H9 (cell line): ENCODE measurements around the gene DACH1. TPM values are rescaled to one million over a fixed set of nuclear protein-coding genes. Genes with fewer than 3 reads are reported as not detected.

Experiments used
- DNase-seq: peaks from one replicate; pipeline ENCODE4 v3.0.0-alpha.2; 2017
- H2AFZ ChIP-seq: one replicate; pipeline ENCODE4 v1.6.1; 2013; ENCODE audit warnings: mild to moderate bottlenecking, low read length, control low read depth, moderate library complexity
- H2AK5ac ChIP-seq: 2 replicates; pipeline ENCODE4 v1.6.1; 2013; ENCODE audit warnings: low read length, control low read depth, mixed read lengths; ENCODE audit not compliant: insufficient read length
- H2BK120ac ChIP-seq: one replicate; pipeline ENCODE4 v1.6.1; 2013; ENCODE audit warnings: low read depth, mild to moderate bottlenecking, low read length, control low read depth, inconsistent platforms; ENCODE audit not compliant: poor library complexity, severe bottlenecking
- H2BK12ac ChIP-seq: 2 replicates; pipeline ENCODE4 v1.6.1; 2013; ENCODE audit warnings: low read length, control low read depth, mixed read lengths, low read depth; ENCODE audit not compliant: insufficient read length
- H2BK15ac ChIP-seq: 2 replicates; pipeline ENCODE4 v1.6.1; 2013; ENCODE audit warnings: low read depth, low read length, control low read depth
- H2BK20ac ChIP-seq: one replicate; pipeline ENCODE4 v1.6.1; 2013; ENCODE audit warnings: low read depth, mild to moderate bottlenecking, low read length, control low read depth, inconsistent platforms; ENCODE audit not compliant: poor library complexity, severe bottlenecking
- H2BK5ac ChIP-seq: 2 replicates; pipeline ENCODE4 v1.6.1; 2013; ENCODE audit warnings: low read length, control low read depth, mixed read lengths; ENCODE audit not compliant: insufficient read length
- H3K14ac ChIP-seq: 2 replicates; pipeline ENCODE4 v1.6.1; 2013; ENCODE audit warnings: low read length, control low read depth; ENCODE audit not compliant: insufficient read depth
- H3K18ac ChIP-seq: 2 replicates; pipeline ENCODE4 v1.6.1; 2013; ENCODE audit warnings: low read depth, mild to moderate bottlenecking, mixed read lengths, low read length, control low read depth; ENCODE audit not compliant: insufficient read length
- H3K23ac ChIP-seq: 2 replicates; pipeline ENCODE4 v1.6.1; 2013; ENCODE audit warnings: low read length, control low read depth, mixed read lengths, low read depth; ENCODE audit not compliant: insufficient read length
- H3K23me2 ChIP-seq: 2 replicates; pipeline ENCODE4 v1.6.1; 2013; ENCODE audit warnings: low read depth, mild to moderate bottlenecking, mixed read lengths, low read length, control low read depth; ENCODE audit not compliant: insufficient read length, poor library complexity, severe bottlenecking
- H3K27ac ChIP-seq: 2 replicates; pipeline ENCODE4 v1.5.1; 2013; ENCODE audit warnings: low read length, control low read depth, mixed read lengths, low read depth; ENCODE audit not compliant: insufficient read length
- H3K27me3 ChIP-seq: 2 replicates; pipeline ENCODE4 v1.6.1; 2013; ENCODE audit warnings: low read length, control low read depth, inconsistent platforms; ENCODE audit not compliant: insufficient read depth
- H3K4ac ChIP-seq: 2 replicates; pipeline ENCODE4 v1.6.1; 2013; ENCODE audit warnings: low read depth, mild to moderate bottlenecking, control low read depth, inconsistent platforms, low read length, moderate library complexity
- H3K4me1 ChIP-seq: 2 replicates; pipeline ENCODE4 v1.6.1; 2013; ENCODE audit warnings: low read length, control low read depth, inconsistent platforms; ENCODE audit not compliant: insufficient read depth
- H3K4me2 ChIP-seq: 2 replicates; pipeline ENCODE4 v1.6.1; 2013; ENCODE audit warnings: low read length, control low read depth, mixed read lengths; ENCODE audit not compliant: insufficient read length, insufficient read depth
- H3K56ac ChIP-seq: 2 replicates; pipeline ENCODE4 v1.6.1; 2013; ENCODE audit warnings: low read depth, mild to moderate bottlenecking, mixed read lengths, low read length, control low read depth; ENCODE audit not compliant: insufficient read length
- H3K79me1 ChIP-seq: 2 replicates; pipeline ENCODE4 v1.6.1; 2013; ENCODE audit warnings: low read depth, mild to moderate bottlenecking, moderate library complexity, low read length, control low read depth, inconsistent platforms; ENCODE audit not compliant: insufficient read depth, poor library complexity, severe bottlenecking
- H3K79me2 ChIP-seq: 2 replicates; pipeline ENCODE4 v1.6.1; 2013; ENCODE audit warnings: low read length, control low read depth, inconsistent platforms; ENCODE audit not compliant: insufficient read depth
- H3K9ac ChIP-seq: 2 replicates; pipeline ENCODE4 v1.6.1; 2013; ENCODE audit warnings: low read length, control low read depth, mixed read lengths; ENCODE audit not compliant: insufficient read length; ENCODE audit errors: extremely low read depth
- H3K9me3 ChIP-seq: one replicate; pipeline ENCODE4 v1.6.1; 2013; ENCODE audit warnings: low read depth, low read length, inconsistent platforms; ENCODE audit not compliant: control insufficient read depth
- H3T11ph ChIP-seq: one replicate; pipeline ENCODE4 v1.6.1; 2013; ENCODE audit warnings: mild to moderate bottlenecking, low read length, control low read depth, inconsistent platforms
- H4K20me1 ChIP-seq: one replicate; pipeline ENCODE4 v1.6.1; 2013; ENCODE audit not compliant: control insufficient read depth, insufficient read length, insufficient read depth
- H4K5ac ChIP-seq: 2 replicates; pipeline ENCODE4 v1.6.1; 2013; ENCODE audit warnings: low read depth, mild to moderate bottlenecking, mixed read lengths, low read length, control low read depth; ENCODE audit not compliant: insufficient read length
- H4K8ac ChIP-seq: replicated peaks from 2 replicates; pipeline ENCODE4 v1.6.1; 2013; ENCODE audit warnings: low read length, control low read depth, mixed read lengths, low read depth; ENCODE audit not compliant: insufficient read length
- H4K91ac ChIP-seq: 2 replicates; pipeline ENCODE4 v1.6.1; 2013; ENCODE audit warnings: low read depth, mild to moderate bottlenecking, moderate library complexity, mixed read lengths, low read length, control low read depth; ENCODE audit not compliant: insufficient read length
- H3K27ac Mint-ChIP-seq, 3 experiments: 2 replicates in 2 of 3; 3 replicates in 1 of 3; pipeline ENCODE4 v1.8.0; 2020 to 2021; ENCODE audit warnings: mixed read lengths in 3 of 3, mild to moderate bottlenecking in 1 of 3, moderate library complexity in 1 of 3
- H3K27me3 Mint-ChIP-seq: 2 replicates; pipeline ENCODE4 v1.8.0; 2021; ENCODE audit warnings: low read depth, mild to moderate bottlenecking, moderate library complexity, mixed read lengths
- H3K36me3 Mint-ChIP-seq, 3 experiments: 2 replicates in 2 of 3; 3 replicates in 1 of 3; pipeline ENCODE4 v1.8.0; 2020 to 2021; ENCODE audit warnings: low read depth in 3 of 3, mixed read lengths in 3 of 3; ENCODE audit not compliant: insufficient read depth in 1 of 3
- H3K4me1 Mint-ChIP-seq, 2 experiments: 2 replicates each; pipeline ENCODE4 v1.8.0; 2020; ENCODE audit warnings: mixed read lengths in 2 of 2
- H3K4me3 Mint-ChIP-seq, 2 experiments: 2 replicates in 1 of 2; 3 replicates in 1 of 2; pipeline ENCODE4 v1.8.0; 2020 to 2021; ENCODE audit warnings: mild to moderate bottlenecking in 2 of 2, mixed read lengths in 2 of 2, moderate library complexity in 1 of 2
- H3K9me3 Mint-ChIP-seq, 2 experiments: 2 replicates in 1 of 2; 3 replicates in 1 of 2; pipeline ENCODE4 v1.8.0; 2020; ENCODE audit warnings: mild to moderate bottlenecking in 2 of 2, mixed read lengths in 2 of 2, moderate library complexity in 1 of 2
- WGBS: extraction: QIAGEN DNeasy Blood & Tissue Kit; methylation state at CpG from one replicate; pipeline ENCODE4 v1.1.7; 2013; ENCODE audit warnings: missing lambda C conversion rate, low lambda C conversion rate, mixed read lengths; ENCODE audit not compliant: insufficient read length; ENCODE audit errors: extremely low coverage; 5-methylcytosine and 5-hydroxymethylcytosine counted together
- total RNA-seq: library from RNA; stranded (reverse); gene quantifications from 2 replicates; pipeline ENCODE4 v1.2.1, GENCODE V29; 2021
- TF ChIP-seq, protein P1 (sequence below): fragments of 200-600 bp; sonication (generic); conservative IDR thresholded peaks from 3 replicates; pipeline ENCODE4 v1.8.0; 2021; ENCODE audit warnings: antibody characterized with exemption, mild to moderate bottlenecking

Gene DACH1
- total RNA-seq, 1 experiment from 2014 or later, result not detected

DNA sequence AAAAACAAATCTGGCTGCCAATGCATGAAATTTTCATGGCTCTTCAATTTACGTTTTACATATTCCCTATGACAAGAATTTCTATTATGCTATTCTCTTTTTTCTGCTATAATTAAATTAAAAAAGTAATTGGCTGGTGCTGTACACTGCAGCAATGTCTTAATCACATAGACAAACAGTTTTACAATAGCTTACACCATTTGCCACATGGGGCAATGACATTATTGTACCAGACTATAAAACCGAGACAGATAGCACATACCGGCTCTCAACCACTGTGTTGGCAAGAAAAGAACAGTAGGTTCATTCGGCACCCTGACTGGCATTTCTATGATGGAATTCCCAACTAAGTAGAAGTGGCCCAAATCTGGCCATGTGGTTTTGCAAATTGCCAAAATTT lies 67.7 kb downstream of the DACH1 start:
- H3K56ac ChIP-seq, result no peak overlapping the region
- H4K8ac ChIP-seq, result no peak overlapping the region
- H3T11ph ChIP-seq, result no peak overlapping the region
- H3K27me3 Mint-ChIP-seq, result no peaks in the 10 kb centered on the region
- H3K23ac ChIP-seq, result no peak overlapping the region
- H4K20me1 ChIP-seq, result no peaks in the 10 kb centered on the region
- WGBS, result no CpG with 5 or more reads among the region's 4 CpGs
- no peak overlapping the region for H2BK5ac ChIP-seq
- H2AFZ ChIP-seq, result no peak overlapping the region
- no peak overlapping the region for H3K14ac ChIP-seq
- no peaks in the 10 kb centered on the region for H3K27me3 ChIP-seq
- TF ChIP-seq, protein P1, sequence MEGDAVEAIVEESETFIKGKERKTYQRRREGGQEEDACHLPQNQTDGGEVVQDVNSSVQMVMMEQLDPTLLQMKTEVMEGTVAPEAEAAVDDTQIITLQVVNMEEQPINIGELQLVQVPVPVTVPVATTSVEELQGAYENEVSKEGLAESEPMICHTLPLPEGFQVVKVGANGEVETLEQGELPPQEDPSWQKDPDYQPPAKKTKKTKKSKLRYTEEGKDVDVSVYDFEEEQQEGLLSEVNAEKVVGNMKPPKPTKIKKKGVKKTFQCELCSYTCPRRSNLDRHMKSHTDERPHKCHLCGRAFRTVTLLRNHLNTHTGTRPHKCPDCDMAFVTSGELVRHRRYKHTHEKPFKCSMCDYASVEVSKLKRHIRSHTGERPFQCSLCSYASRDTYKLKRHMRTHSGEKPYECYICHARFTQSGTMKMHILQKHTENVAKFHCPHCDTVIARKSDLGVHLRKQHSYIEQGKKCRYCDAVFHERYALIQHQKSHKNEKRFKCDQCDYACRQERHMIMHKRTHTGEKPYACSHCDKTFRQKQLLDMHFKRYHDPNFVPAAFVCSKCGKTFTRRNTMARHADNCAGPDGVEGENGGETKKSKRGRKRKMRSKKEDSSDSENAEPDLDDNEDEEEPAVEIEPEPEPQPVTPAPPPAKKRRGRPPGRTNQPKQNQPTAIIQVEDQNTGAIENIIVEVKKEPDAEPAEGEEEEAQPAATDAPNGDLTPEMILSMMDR, result no peak
- H2BK120ac ChIP-seq, result no peak overlapping the region
- DNase-seq, result no peak
- no peaks in the 10 kb centered on the region for H3K79me1 ChIP-seq
- peaks cover 0 to 4% of the 10 kb centered on the region in 2 experiments; a peak in 1 of 4 replicates for H3K4me1 Mint-ChIP-seq
- no peak overlapping the region for H3K27ac Mint-ChIP-seq
- no peak overlapping the region for H3K4me3 Mint-ChIP-seq
- H3K9me3 ChIP-seq, result no peaks in the 10 kb centered on the region
- H3K18ac ChIP-seq, result no peak overlapping the region
- no peak overlapping the region for H3K27ac ChIP-seq
- H2AK5ac ChIP-seq, result no peak overlapping the region
- no peaks in the 10 kb centered on the region for H3K36me3 Mint-ChIP-seq
- H3K9ac ChIP-seq, result no peak overlapping the region
- no peaks in the 10 kb centered on the region for H3K9me3 Mint-ChIP-seq
- H4K91ac ChIP-seq, result no peak overlapping the region
- H3K4ac ChIP-seq, result no peak overlapping the region
- no peaks in the 10 kb centered on the region for H3K79me2 ChIP-seq
- H3K4me2 ChIP-seq, result no peak overlapping the region
- no peak overlapping the region for H4K5ac ChIP-seq
- no peaks in the 10 kb centered on the region for H3K23me2 ChIP-seq
- no peaks in the 10 kb centered on the region for H3K4me1 ChIP-seq
- H2BK20ac ChIP-seq, result no peak overlapping the region
- no peak overlapping the region for H2BK15ac ChIP-seq
- no peak overlapping the region for H2BK12ac ChIP-seq
